Left ventricle myocardium superior (tissue), 1 donor: Measurements from ENCODE around the gene SAMD4A. TPM values are rescaled to one million over a fixed set of nuclear protein-coding genes. Genes with fewer than 3 reads are reported as not detected.

ENCODE experiments used
- ATAC-seq: fragments of 200-7000 bp; cut with Tn5 transposase; one replicate; pipeline ENCODE4 v1.9.1; 2020; ENCODE audit warnings: mild to moderate bottlenecking, moderate library complexity
- DNase-seq: peaks from one replicate; pipeline ENCODE4 v3.0.0-alpha.2; 2020
- intact Hi-C: fragments of 100-400 bp; cut with micrococcal nuclease; formaldehyde crosslinking; loops from one replicate; pipeline ENCODE4 v1.11.0; 2022
- total RNA-seq: library from RNA; stranded (reverse); fragmentation: NEBNext Ultra II Directional; extraction: Animal tissue kit (Norgen Biotek cat#: 25700); gene quantifications from one replicate; pipeline ENCODE4 v1.2.1, GENCODE V29; 2021
- donor health status: DM: no; HTN: yes; CAD: no; lungs with severe emphysema.

The SAMD4A gene
- total RNA-seq, 1 donor from 2014 or later: 150 TPM

GRCh38 chr14:54691525-54692283, 124.8 kb downstream of the SAMD4A start:
- intact Hi-C loops: loop anchor here (5.0 kb wide), 2 partner anchors 81 to 129 kb away; no protein-coding TSS in a partner anchor
- DNase-seq (peak; percentile 84), ATAC-seq (peak; percentile 75)

- ATAC-seq (no peak), DNase-seq (no peak)
- intact Hi-C loops: loop anchor here (5.0 kb wide), 2 partner anchors 80 to 130 kb away; no protein-coding TSS in a partner anchor
These were observed 125.4 kb downstream of the SAMD4A start for GRCh38 chr14:54692284-54692772.

GRCh38 chr14:54693761-54694160, 126.8 kb downstream of the SAMD4A start:
- DNase-seq (peak; percentile 37), ATAC-seq (peak; percentile 51)
- intact Hi-C loops: loop anchor here (5.0 kb wide), 2 partner anchors 79 to 131 kb away; no protein-coding TSS in a partner anchor

- intact Hi-C loops: no loop called here
- ATAC-seq (no peak), DNase-seq (peak; percentile 41)
These were observed 128.3 kb downstream of the SAMD4A start for GRCh38 chr14:54695196-54695595.

GRCh38 chr14:54697001-54697400, 130.1 kb downstream of the SAMD4A start:
- ATAC-seq (peak; percentile 8), DNase-seq (no peak)
- intact Hi-C loops: no loop called here

- ATAC-seq (no peak), DNase-seq (no peak)
- intact Hi-C loops: no loop called here
These were observed 130.9 kb downstream of the SAMD4A start for GRCh38 chr14:54697803-54698202.

GRCh38 chr14:54698501-54698900, 131.6 kb downstream of the SAMD4A start:
- peak; percentile 45 for DNase-seq
- intact Hi-C loops: no loop called here
- ATAC-seq: peak; percentile 45

- ATAC-seq: peak; percentile 89
- peak; percentile 72 for DNase-seq
- intact Hi-C loops: no loop called here
These were observed 132.1 kb downstream of the SAMD4A start for GRCh38 chr14:54698966-54699530.

- ATAC-seq: no peak
- DNase-seq: no peak
- intact Hi-C loops: no loop called here
These were observed 132.8 kb downstream of the SAMD4A start for GRCh38 chr14:54699735-54700134.

GRCh38 chr14:54700717-54701116, 133.8 kb downstream of the SAMD4A start:
- intact Hi-C loops: no loop called here
- DNase-seq (no peak), ATAC-seq (no peak)

GRCh38 chr14:54702014-54702491, 135.1 kb downstream of the SAMD4A start:
- ATAC-seq: no peak
- intact Hi-C loops: no loop called here
- no peak for DNase-seq

- DNase-seq: no peak
- intact Hi-C loops: no loop called here
- no peak for ATAC-seq
These were observed 135.6 kb downstream of the SAMD4A start for GRCh38 chr14:54702492-54702891.

GRCh38 chr14:54703082-54703481, 136.2 kb downstream of the SAMD4A start:
- no peak for ATAC-seq
- intact Hi-C loops: no loop called here

GRCh38 chr14:54703724-54704123, 136.8 kb downstream of the SAMD4A start:
- ATAC-seq (peak; percentile 5), DNase-seq (no peak)
- intact Hi-C loops: no loop called here

More at GRCh38 chr14:54703082-54703481, 136.2 kb downstream of the SAMD4A start:
- DNase-seq: no peak

GRCh38 chr14:54704768-54705167, 137.8 kb downstream of the SAMD4A start:
- DNase-seq: no peak
- ATAC-seq: no peak
- intact Hi-C loops: no loop called here

GRCh38 chr14:54706769-54707168, 139.8 kb downstream of the SAMD4A start:
- DNase-seq: no peak
- intact Hi-C loops: no loop called here
- ATAC-seq: no peak

- intact Hi-C loops: no loop called here
- DNase-seq: no peak
- no peak for ATAC-seq
These were observed 141.2 kb downstream of the SAMD4A start for GRCh38 chr14:54708161-54708560.

- no peak for ATAC-seq
- intact Hi-C loops: no loop called here
- no peak for DNase-seq
These were observed 142.1 kb downstream of the SAMD4A start for GRCh38 chr14:54708982-54709381.

GRCh38 chr14:54709444-54709843, 142.5 kb downstream of the SAMD4A start:
- no peak for DNase-seq
- intact Hi-C loops: no loop called here
- no peak for ATAC-seq

GRCh38 chr14:54709867-54710266, 142.9 kb downstream of the SAMD4A start:
- intact Hi-C loops: no loop called here
- ATAC-seq (no peak), DNase-seq (no peak)
